Measurements from ENCODE around the gene ZNF701.
"Not testable (repeated sequence)": the region's sequence is repeated elsewhere in the genome, so short reads cannot be mapped to it uniquely, and the experiment has no call there.

Gene ZNF701

GRCh38 chr19:52570000-52570861 lies at the start of gene ZNF701:
ZNF701 (plus strand) TSS chr19:52570287; CDS start chr19:52574148, 3,861 bp downstream.
- DNase-seq, result peak; percentile 95

GRCh38 chr19:52522551-52522950 lies 47.5 kb upstream of the ZNF701 start:
- DNase-seq, result no peak

GRCh38 chr19:52524086-52524485 lies 46.0 kb upstream of the ZNF701 start:
- DNase-seq, result no peak

- peak; percentile 96 for DNase-seq
Observed at GRCh38 chr19:52527134-52527955, 42.7 kb upstream of the ZNF701 start, which contains the start of gene ZNF808. ZNF808 (plus strand) TSS chr19:52527668; CDS start chr19:52543285, 15,617 bp downstream.

GRCh38 chr19:52527956-52528351 lies 42.1 kb upstream of the ZNF701 start:
- DNase-seq, result peak; percentile 55

GRCh38 chr19:52532480-52532879 lies 37.6 kb upstream of the ZNF701 start:
- no peak for DNase-seq

GRCh38 chr19:52533901-52534300 lies 36.2 kb upstream of the ZNF701 start:
- DNase-seq, result no peak

- DNase-seq, result not testable (repeated sequence)
Observed at GRCh38 chr19:52535385-52535770, 34.7 kb upstream of the ZNF701 start.

GRCh38 chr19:52535771-52536447 lies 34.2 kb upstream of the ZNF701 start:
- DNase-seq, result no peak

GRCh38 chr19:52536448-52536800 lies 33.7 kb upstream of the ZNF701 start:
- no peak for DNase-seq

GRCh38 chr19:52538815-52539214 lies 31.3 kb upstream of the ZNF701 start:
- not testable (repeated sequence) for DNase-seq

GRCh38 chr19:52541176-52541575 lies 28.9 kb upstream of the ZNF701 start:
- not testable (repeated sequence) for DNase-seq

GRCh38 chr19:52541608-52542007 lies 28.5 kb upstream of the ZNF701 start:
- DNase-seq, result no peak

- not testable (repeated sequence) for DNase-seq
Observed at GRCh38 chr19:52542541-52542940, 27.5 kb upstream of the ZNF701 start.

- no peak for DNase-seq
Observed at GRCh38 chr19:52542984-52543664, 27.0 kb upstream of the ZNF701 start.

GRCh38 chr19:52554216-52554971 lies 15.7 kb upstream of the ZNF701 start:
- no peak for DNase-seq

GRCh38 chr19:52557231-52557995 lies 12.7 kb upstream of the ZNF701 start:
- DNase-seq, result no peak

GRCh38 chr19:52558732-52559445 lies 11.2 kb upstream of the ZNF701 start:
- DNase-seq, result not testable (repeated sequence)

- DNase-seq, result not testable (repeated sequence)
Observed at GRCh38 chr19:52561611-52562010, 8.5 kb upstream of the ZNF701 start.

- DNase-seq, result no peak
Observed at GRCh38 chr19:52566121-52566520, 4.0 kb upstream of the ZNF701 start.

Measured in NCI-H146 (cell line).